Adipocyte (in vitro differentiated cells): ENCODE data around the gene ELMO1.

Experiments
- DNase-seq: peaks from one replicate; pipeline ENCODE4 v3.0.0-alpha.2; 2015; ENCODE audit warnings: low read depth
- H3K27me3 ChIP-seq: replicated peaks from 2 replicates; pipeline ENCODE4 v1.7.0; 2013; ENCODE audit warnings: mild to moderate bottlenecking, low read length, moderate library complexity; ENCODE audit not compliant: control insufficient read depth, insufficient read depth
- H3K36me3 ChIP-seq: 2 replicates; pipeline ENCODE4 v1.7.0; 2013; ENCODE audit warnings: low read length, mild to moderate bottlenecking, moderate library complexity; ENCODE audit not compliant: control insufficient read depth, insufficient read depth, severe bottlenecking
- H3K4me1 ChIP-seq: 2 replicates; pipeline ENCODE4 v1.7.0; 2013; ENCODE audit warnings: mild to moderate bottlenecking, low read length, moderate library complexity; ENCODE audit not compliant: control insufficient read depth, insufficient read depth
- H3K4me3 ChIP-seq: 2 replicates; pipeline ENCODE4 v1.7.0; 2013; ENCODE audit warnings: mild to moderate bottlenecking, low read length, moderate library complexity
- H3K9ac ChIP-seq: 2 replicates; pipeline ENCODE4 v1.7.0; 2013; ENCODE audit warnings: mild to moderate bottlenecking, low read length, moderate library complexity
- H3K9me3 ChIP-seq: 2 replicates; pipeline ENCODE4 v1.7.0; 2013; ENCODE audit warnings: mild to moderate bottlenecking, low read length, moderate library complexity; ENCODE audit not compliant: control insufficient read depth

The ELMO1 gene

DNA sequence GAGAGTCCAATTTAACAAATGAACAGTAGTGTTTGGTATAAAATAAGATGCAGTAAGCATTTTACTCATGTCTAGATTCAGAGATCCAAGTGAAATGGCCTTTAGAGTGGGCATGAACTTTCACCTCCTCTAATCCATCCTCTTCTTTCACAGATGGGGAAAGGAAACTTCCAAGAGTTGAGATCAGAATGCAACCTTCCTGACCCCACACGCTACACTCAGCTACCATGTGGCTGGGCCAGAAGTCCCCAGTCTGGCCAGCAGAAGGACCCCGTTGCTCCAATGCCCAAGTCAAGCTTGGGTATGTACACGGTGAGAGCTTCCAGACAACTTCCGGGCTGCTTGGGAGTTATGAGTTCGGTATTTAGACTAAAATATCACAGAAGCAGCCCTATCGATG, 228.0 kb downstream of the ELMO1 start:
- no peak overlapping the region for H3K9ac ChIP-seq
- no peaks in the 10 kb centered on the region for H3K9me3 ChIP-seq
- H3K36me3 ChIP-seq = no peaks in the 10 kb centered on the region
- H3K27me3 ChIP-seq = peaks cover 2% of the 10 kb centered on the region
- DNase-seq = no peak
- peaks cover 3% of the 10 kb centered on the region for H3K4me1 ChIP-seq
- no peak overlapping the region for H3K4me3 ChIP-seq

DNA sequence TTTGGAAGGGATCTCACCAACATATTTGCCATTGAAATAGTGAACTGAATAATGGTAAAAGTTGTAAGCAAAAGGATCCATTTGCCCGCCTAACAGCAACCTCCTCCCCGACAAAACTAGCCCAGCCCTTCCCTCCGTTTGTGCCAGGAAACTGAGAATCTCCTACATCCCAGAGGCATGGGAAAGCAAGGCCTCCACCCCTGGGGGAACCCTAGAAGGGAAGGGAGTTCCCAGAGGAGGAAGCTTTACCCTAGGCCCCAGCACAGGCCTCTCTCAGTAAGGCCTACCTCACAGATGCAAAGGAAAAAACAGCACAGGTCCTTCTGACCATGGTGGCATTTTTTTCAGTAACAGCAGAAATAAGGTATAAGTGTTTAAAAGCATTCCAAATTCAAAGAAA, 229.7 kb downstream of the ELMO1 start:
- Histone ChIP-seq H3K4me3 (no peak overlapping the region), H3K27me3 (peaks cover 8% of the 10 kb centered on the region), H3K36me3 (no peaks in the 10 kb centered on the region), H3K9ac (no peak overlapping the region), H3K9me3 (no peaks in the 10 kb centered on the region), H3K4me1 (peaks cover 3% of the 10 kb centered on the region)
- no peak for DNase-seq

DNA sequence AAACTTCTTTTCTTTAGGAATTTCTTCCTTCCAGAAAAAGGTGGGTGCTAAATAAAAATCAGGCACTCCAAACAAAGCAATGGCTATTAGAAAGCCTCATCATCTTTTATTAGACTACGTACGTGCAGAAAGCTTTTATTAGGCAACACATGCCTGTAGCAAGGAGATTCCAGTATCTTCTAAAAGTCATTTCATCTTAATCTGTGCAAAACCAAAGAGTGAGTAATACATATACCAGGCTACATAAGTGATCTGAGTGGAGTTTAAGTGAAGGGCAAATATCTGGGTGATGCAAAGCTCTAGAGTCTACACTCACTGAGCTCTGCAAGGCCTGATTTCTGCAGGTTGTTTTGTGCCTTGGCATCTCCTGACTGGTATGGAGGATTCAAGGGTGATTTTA, 231.7 kb downstream of the ELMO1 start:
- no peak overlapping the region for H3K9ac ChIP-seq
- H3K9me3 ChIP-seq = no peaks in the 10 kb centered on the region
- DNase-seq = no peak
- H3K4me1 ChIP-seq = peaks cover 3% of the 10 kb centered on the region
- H3K4me3 ChIP-seq = no peak overlapping the region
- peaks cover 8% of the 10 kb centered on the region for H3K27me3 ChIP-seq
- H3K36me3 ChIP-seq = no peaks in the 10 kb centered on the region

DNA sequence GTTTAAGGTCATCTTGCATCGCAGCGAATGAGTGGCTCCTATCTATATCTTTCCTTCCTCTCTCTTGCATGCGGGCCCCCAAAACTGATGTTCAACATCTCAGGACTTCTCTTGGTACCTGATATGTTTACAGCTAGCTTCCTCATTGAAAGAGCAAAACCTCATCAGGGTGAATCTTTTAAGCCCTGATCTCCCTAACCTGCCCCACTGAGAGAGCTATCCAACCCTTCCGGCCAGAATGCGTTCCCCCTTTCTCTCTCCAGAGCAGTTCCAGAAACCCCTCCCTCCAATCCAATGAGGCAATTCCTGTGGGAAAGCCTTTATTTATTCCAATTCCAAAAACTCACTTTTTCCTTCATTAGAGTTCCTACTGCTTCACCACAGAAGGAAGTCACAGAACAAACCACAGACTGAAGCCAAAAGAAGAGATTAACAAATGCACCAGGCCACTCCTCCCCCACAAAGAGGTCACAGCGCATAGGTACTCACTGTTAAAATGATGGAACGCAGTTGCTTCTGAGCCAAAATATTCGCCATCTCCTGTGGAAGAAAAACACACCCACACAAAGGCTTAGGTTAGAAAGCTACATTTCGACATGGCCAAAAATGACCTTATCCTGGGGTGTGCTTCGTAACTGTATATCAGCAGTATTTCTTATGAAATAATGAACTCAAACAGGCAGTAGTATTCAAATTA, 232.4 kb downstream of the ELMO1 start:
- no peak overlapping the region for H3K4me3 ChIP-seq
- H3K9me3 ChIP-seq = no peaks in the 10 kb centered on the region
- no peak overlapping the region for H3K9ac ChIP-seq
- peaks cover 8% of the 10 kb centered on the region for H3K27me3 ChIP-seq
- H3K4me1 ChIP-seq = peaks cover 9% of the 10 kb centered on the region
- H3K36me3 ChIP-seq = no peaks in the 10 kb centered on the region
- no peak for DNase-seq

DNA sequence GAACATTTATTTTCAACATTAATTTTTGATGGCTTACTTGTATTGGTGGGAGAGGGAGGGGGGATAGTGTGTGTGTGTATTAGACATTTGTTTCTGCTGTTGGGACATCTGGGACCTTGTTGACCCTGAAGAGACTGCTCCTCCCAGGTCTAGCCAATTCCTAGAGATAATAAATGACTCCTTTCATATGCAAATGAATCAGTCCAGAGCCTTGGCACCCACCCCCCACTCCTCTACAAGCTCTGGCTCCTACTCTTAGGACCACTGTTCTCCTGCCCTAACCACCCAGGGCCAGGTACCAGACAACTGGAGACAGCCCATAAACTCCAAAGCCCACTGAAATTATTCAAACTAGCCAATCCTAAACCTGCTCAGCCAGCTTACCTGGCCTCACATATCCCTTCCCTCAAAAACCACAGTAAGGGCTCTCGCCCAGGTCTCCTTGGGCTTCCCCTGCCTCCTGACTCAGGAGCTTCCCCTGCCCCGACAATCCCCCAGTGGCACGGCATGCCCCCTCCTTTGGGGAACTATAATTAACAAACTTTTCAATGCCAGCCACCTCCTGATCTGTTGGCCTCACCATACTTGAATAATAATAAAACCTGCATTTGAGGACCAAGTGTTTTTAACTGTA, 233.3 kb downstream of the ELMO1 start:
- H3K36me3 ChIP-seq = no peaks in the 10 kb centered on the region
- no peak for DNase-seq
- H3K9me3 ChIP-seq = no peaks in the 10 kb centered on the region
- H3K4me3 ChIP-seq = no peak overlapping the region
- H3K9ac ChIP-seq = no peak overlapping the region
- H3K27me3 ChIP-seq = peaks cover 8% of the 10 kb centered on the region
- peaks cover 18% of the 10 kb centered on the region for H3K4me1 ChIP-seq

DNA sequence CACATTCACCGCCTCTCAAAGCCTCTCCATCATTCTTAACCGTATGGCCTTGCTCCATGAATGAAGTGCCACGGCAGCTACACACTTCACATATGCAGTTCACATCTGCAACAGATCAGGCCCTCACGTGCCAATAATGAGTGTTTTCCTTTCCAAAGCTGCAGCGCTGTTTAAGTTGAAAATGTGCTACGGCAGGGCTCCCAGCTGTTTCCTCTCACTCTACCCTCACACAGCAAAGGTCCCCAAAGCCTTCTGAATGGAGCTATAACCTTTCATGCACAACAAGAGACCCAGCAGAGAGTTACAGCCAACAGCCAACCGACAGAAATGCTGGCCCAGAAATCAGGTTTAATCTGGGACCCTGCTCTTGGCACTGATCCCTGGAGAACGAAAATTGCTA, 236.1 kb downstream of the ELMO1 start:
- H3K27me3 ChIP-seq = peaks cover 8% of the 10 kb centered on the region
- peak; percentile 22 for DNase-seq
- no peak overlapping the region for H3K9ac ChIP-seq
- no peaks in the 10 kb centered on the region for H3K36me3 ChIP-seq
- peaks cover 33% of the 10 kb centered on the region for H3K4me1 ChIP-seq
- H3K4me3 ChIP-seq = no peak overlapping the region
- no peaks in the 10 kb centered on the region for H3K9me3 ChIP-seq

DNA sequence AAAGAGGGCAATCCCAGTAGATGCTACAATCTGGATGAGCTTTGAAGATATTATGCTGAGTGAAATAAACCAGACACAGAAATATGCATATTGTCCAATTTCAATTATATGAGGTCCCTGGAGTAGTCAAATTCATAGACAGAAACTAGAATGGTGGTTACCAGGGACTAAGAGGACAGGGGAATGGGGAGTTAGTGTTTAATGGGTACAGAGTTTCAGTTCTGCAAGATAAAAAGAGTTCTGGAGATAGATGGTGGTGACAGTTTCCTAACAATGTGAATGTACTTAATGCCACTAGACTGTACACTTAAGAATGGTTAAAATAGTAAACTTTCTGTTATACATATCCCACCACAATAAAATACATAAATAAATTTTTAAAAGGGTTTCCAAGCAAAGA, 236.6 kb downstream of the ELMO1 start:
- Histone ChIP-seq H3K9me3 (no peaks in the 10 kb centered on the region), H3K36me3 (no peaks in the 10 kb centered on the region), H3K27me3 (peaks cover 8% of the 10 kb centered on the region), H3K4me1 (peaks cover 33% of the 10 kb centered on the region), H3K9ac (no peak overlapping the region), H3K4me3 (no peak overlapping the region)
- no peak for DNase-seq

DNA sequence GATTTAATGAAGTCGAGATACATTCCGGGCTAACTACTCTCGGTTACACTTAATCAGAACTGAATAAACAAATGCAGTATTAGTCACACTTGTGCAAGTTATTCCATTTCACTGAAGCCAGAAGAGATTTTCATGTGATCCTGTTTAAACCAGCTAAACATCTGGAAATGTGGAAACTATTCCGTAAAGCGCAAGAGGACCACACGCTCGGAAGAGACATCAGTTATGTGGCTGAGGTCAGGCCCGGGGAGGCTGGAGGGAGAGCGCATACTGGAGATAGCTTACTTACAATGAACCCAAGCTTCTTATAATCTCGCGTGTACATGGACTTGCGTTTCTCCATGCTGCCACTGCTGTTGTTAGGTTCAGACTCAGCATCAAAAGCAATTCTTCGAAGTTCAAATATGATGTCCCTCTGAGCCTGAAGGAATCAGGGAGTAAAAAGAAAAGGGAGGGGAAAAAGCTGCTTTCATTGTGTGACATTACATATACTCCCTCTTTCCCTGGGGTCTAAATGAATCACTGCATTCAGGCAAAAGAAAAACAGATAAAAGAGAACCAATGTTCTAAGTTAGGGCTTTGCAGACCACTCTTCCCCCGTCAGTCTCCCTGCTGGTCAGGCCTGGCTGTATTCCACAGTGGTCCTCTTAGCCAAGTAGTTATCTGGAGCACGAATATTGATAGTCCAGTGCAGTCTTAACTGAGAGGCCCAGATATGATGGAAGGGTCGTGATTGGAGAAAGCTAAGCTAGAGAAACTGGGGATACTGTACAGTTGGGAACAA, 237.4 kb downstream of the ELMO1 start:
- peaks cover 8% of the 10 kb centered on the region for H3K27me3 ChIP-seq
- H3K4me3 ChIP-seq = peak overlapping the region; percentile 47
- no peaks in the 10 kb centered on the region for H3K9me3 ChIP-seq
- peak overlapping the region; percentile 61 for H3K9ac ChIP-seq
- H3K36me3 ChIP-seq = no peaks in the 10 kb centered on the region
- H3K4me1 ChIP-seq = peaks cover 30% of the 10 kb centered on the region
- DNase-seq = peak; percentile 97

DNA sequence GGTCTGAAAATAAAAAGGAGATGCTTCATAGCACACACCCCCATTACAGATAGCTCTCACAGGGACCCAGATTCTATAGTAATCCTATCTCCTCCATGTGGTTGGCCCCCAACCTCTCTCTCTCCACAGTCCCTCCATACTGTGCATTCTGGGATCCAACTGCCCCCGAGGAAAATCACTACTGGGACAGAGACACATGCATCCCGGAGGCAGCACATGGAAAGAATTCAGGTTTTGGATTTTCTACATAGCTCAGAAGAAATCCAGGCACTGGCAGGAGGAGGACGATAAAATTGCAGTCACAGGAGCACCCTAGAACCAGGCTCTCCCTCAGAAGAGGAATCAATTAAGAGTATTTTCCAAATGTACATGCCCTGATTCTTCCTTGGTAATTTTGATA, 239.5 kb downstream of the ELMO1 start:
- Histone ChIP-seq H3K9ac (peak overlapping the region; percentile 67), H3K36me3 (no peaks in the 10 kb centered on the region), H3K9me3 (no peaks in the 10 kb centered on the region), H3K27me3 (no peaks in the 10 kb centered on the region), H3K4me3 (no peak overlapping the region), H3K4me1 (peaks cover 30% of the 10 kb centered on the region)
- DNase-seq = peak; percentile 34

DNA sequence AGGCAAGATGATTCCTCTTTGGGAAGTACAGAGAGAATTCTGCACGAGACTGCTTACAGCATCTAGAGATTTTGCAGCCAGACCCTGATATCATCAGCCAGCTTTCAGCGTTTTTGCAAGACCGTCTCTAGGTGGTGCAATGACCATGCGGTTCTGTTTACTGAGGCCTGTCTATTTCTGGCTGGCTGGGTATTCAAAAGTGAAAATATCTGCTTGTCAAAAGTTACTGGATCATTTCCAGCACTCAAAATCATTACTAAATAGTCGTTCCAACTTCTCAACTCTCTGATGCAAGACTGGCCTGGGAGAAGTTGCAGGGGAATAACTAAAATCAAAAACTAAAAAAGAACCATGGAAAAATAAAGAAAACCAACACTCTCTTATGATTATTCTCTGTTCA, 240.1 kb downstream of the ELMO1 start:
- peak overlapping the region; percentile 67 for H3K9ac ChIP-seq
- no peaks in the 10 kb centered on the region for H3K36me3 ChIP-seq
- H3K27me3 ChIP-seq = no peaks in the 10 kb centered on the region
- peaks cover 30% of the 10 kb centered on the region for H3K4me1 ChIP-seq
- no peaks in the 10 kb centered on the region for H3K9me3 ChIP-seq
- DNase-seq = peak; percentile 98
- H3K4me3 ChIP-seq = peak overlapping the region; percentile 22

DNA sequence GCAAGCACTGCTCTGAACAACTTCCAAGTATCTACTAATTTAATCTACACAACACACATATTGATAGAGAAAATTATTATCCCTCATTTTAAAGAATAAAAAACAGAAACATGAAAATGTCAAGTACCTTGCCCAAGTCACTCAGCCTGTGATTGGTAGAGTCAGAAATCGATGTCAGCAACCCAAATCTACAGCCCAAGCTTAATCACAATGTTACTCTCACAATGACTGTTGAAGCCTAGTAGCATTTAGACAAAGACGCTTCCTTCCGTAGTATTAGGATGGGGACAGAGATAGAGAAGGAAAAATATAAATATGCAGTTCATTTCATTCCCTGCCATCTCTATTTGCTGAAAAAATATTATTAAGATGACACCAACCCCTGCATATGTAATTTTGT, 242.5 kb downstream of the ELMO1 start:
- no peak for DNase-seq
- H3K9ac ChIP-seq = no peak overlapping the region
- H3K4me1 ChIP-seq = peaks cover 26% of the 10 kb centered on the region
- no peaks in the 10 kb centered on the region for H3K27me3 ChIP-seq
- H3K36me3 ChIP-seq = no peaks in the 10 kb centered on the region
- no peak overlapping the region for H3K4me3 ChIP-seq
- no peaks in the 10 kb centered on the region for H3K9me3 ChIP-seq
